ENCODE results near the gene PFDN2. TPM values are rescaled to one million over a fixed set of nuclear protein-coding genes. Genes with fewer than 3 reads are reported as not detected.

Gene PFDN2
- 34.1 and 71.0 TPM in 2 replicates for total RNA-seq (2014; rRNA removed; shearing (Covaris generic); ENCODE audit: low replicate concordance)

GRCh38 chr1:161117759-161118581 lies at the start of gene PFDN2, which contains the start of gene NIT1:
TSS of gene PFDN2 (minus strand) at chr1:161118037. CDS start at chr1:161118026, 11 bp downstream.
TSS of gene NIT1 (plus strand) at chr1:161118105. CDS start at chr1:161118177, 72 bp downstream.
- no peaks in the 10 kb centered on the region for H3K9me2 ChIP-seq (replicated peaks; ENCODE audit: insufficient read depth, low read length)
- H3K9me3 ChIP-seq (ENCODE audit: low read length) = no peaks in the 10 kb centered on the region
- no peaks in the 10 kb centered on the region for H3K27me3 ChIP-seq (ENCODE audit: low read length)
- peaks cover 64% of the 10 kb centered on the region for H3K4me1 ChIP-seq (ENCODE audit: low read length)
- H3K27ac ChIP-seq (ENCODE audit: low read length) = peak within 1 kb of the TSS; percentile 67
- H3K9ac ChIP-seq (ENCODE audit: low read length) = peak within 1 kb of the TSS; percentile 97
- H3K4me3 ChIP-seq (ENCODE audit: low read length) = peak within 1 kb of the TSS; percentile 98
- H3K4me2 ChIP-seq (ENCODE audit: low read depth, low read length, poor library complexity, severe bottlenecking) = peak within 1 kb of the TSS; percentile 81
- H3K36me3 ChIP-seq (ENCODE audit: insufficient read depth, low read length) = peaks cover 32% of the 10 kb centered on the region; the same call in 1 of the 2 replicates
- DNase-seq = peak; percentile 95
- H2AFZ ChIP-seq (ENCODE audit: low read length) = peak within 1 kb of the TSS; percentile 70
- H4K20me1 ChIP-seq (ENCODE audit: insufficient read depth, low read depth, low read length) = peaks cover 8% of the 10 kb centered on the region; the same call in 1 of the 2 replicates
- peaks cover 73% of the 10 kb centered on the region for H3K79me2 ChIP-seq (ENCODE audit: low read length)

- no peaks in the 10 kb centered on the region for H3K27me3 ChIP-seq (ENCODE audit: low read length)
- H3K79me2 ChIP-seq (ENCODE audit: low read length) = peaks cover 11% of the 10 kb centered on the region
- no peaks in the 10 kb centered on the region for H3K9me3 ChIP-seq (ENCODE audit: low read length)
- peaks cover 15% of the 10 kb centered on the region for H3K36me3 ChIP-seq (ENCODE audit: insufficient read depth, low read length)
- peak overlapping the region; percentile 88 for H3K4me3 ChIP-seq (ENCODE audit: low read length)
- peak overlapping the region; percentile 83 for H3K4me2 ChIP-seq (ENCODE audit: low read depth, low read length, poor library complexity, severe bottlenecking)
- H2AFZ ChIP-seq (ENCODE audit: low read length) = peak overlapping the region; percentile 41; the same call in 1 of the 2 replicates
- H3K27ac ChIP-seq (ENCODE audit: low read length) = peak overlapping the region; percentile 64
- peak overlapping the region; percentile 75 for H3K9ac ChIP-seq (ENCODE audit: low read length)
- DNase-seq = peak; percentile 65
- no peaks in the 10 kb centered on the region for H4K20me1 ChIP-seq (ENCODE audit: insufficient read depth, low read depth, low read length)
- H3K9me2 ChIP-seq (replicated peaks; ENCODE audit: insufficient read depth, low read length) = no peaks in the 10 kb centered on the region
- peaks cover 40% of the 10 kb centered on the region for H3K4me1 ChIP-seq (ENCODE audit: low read length)
Measured at GRCh38 chr1:161166669-161167548, 49.1 kb upstream of the PFDN2 start.

- Histone ChIP-seq H4K20me1 (ENCODE audit: insufficient read depth, low read depth, low read length) (no peaks in the 10 kb centered on the region), H3K9me2 (replicated peaks; ENCODE audit: insufficient read depth, low read length) (no peaks in the 10 kb centered on the region), H2AFZ (ENCODE audit: low read length) (peak within 1 kb of the TSS; percentile 41; the same call in 1 of the 2 replicates), H3K27me3 (ENCODE audit: low read length) (no peaks in the 10 kb centered on the region), H3K9me3 (ENCODE audit: low read length) (no peaks in the 10 kb centered on the region), H3K4me3 (ENCODE audit: low read length) (peak within 1 kb of the TSS; percentile 88), H3K27ac (ENCODE audit: low read length) (peak within 1 kb of the TSS; percentile 86), H3K4me2 (ENCODE audit: low read depth, low read length, poor library complexity, severe bottlenecking) (peak within 1 kb of the TSS; percentile 83), H3K79me2 (ENCODE audit: low read length) (peaks cover 14% of the 10 kb centered on the region), H3K36me3 (ENCODE audit: insufficient read depth, low read length) (peaks cover 6% of the 10 kb centered on the region; the same call in 1 of the 2 replicates), H3K9ac (ENCODE audit: low read length) (peak within 1 kb of the TSS; percentile 75), H3K4me1 (ENCODE audit: low read length) (peaks cover 49% of the 10 kb centered on the region)
- DNase-seq = peak; percentile 99
Measured at GRCh38 chr1:161165742-161166668, 48.2 kb upstream of the PFDN2 start, which contains the start of gene PPOX. TSS of gene PPOX (plus strand) at chr1:161166426. CDS start at chr1:161166848, 422 bp downstream.

GRCh38 chr1:161164901-161165610 lies 47.2 kb upstream of the PFDN2 start:
- H3K27me3 ChIP-seq (ENCODE audit: low read length) = no peaks in the 10 kb centered on the region
- H3K4me2 ChIP-seq (ENCODE audit: low read depth, low read length, poor library complexity, severe bottlenecking) = peak overlapping the region; percentile 83
- no peak overlapping the region for H2AFZ ChIP-seq (ENCODE audit: low read length)
- H3K4me1 ChIP-seq (ENCODE audit: low read length) = peaks cover 58% of the 10 kb centered on the region
- no peaks in the 10 kb centered on the region for H3K9me2 ChIP-seq (replicated peaks; ENCODE audit: insufficient read depth, low read length)
- peaks cover 4% of the 10 kb centered on the region; the same call in 1 of the 2 replicates for H3K36me3 ChIP-seq (ENCODE audit: insufficient read depth, low read length)
- peak overlapping the region; percentile 86 for H3K27ac ChIP-seq (ENCODE audit: low read length)
- H3K9me3 ChIP-seq (ENCODE audit: low read length) = no peaks in the 10 kb centered on the region
- H3K79me2 ChIP-seq (ENCODE audit: low read length) = peaks cover 24% of the 10 kb centered on the region
- peak overlapping the region; percentile 88 for H3K4me3 ChIP-seq (ENCODE audit: low read length)
- peak overlapping the region; percentile 75 for H3K9ac ChIP-seq (ENCODE audit: low read length)
- no peaks in the 10 kb centered on the region for H4K20me1 ChIP-seq (ENCODE audit: insufficient read depth, low read depth, low read length)
- no peak for DNase-seq

GRCh38 chr1:161163793-161164192 lies 46.0 kb upstream of the PFDN2 start:
- Histone ChIP-seq H3K36me3 (ENCODE audit: insufficient read depth, low read length) (no peaks in the 10 kb centered on the region), H3K79me2 (ENCODE audit: low read length) (peaks cover 30% of the 10 kb centered on the region), H3K4me2 (ENCODE audit: low read depth, low read length, poor library complexity, severe bottlenecking) (no peak overlapping the region), H3K9ac (ENCODE audit: low read length) (no peak overlapping the region), H2AFZ (ENCODE audit: low read length) (no peak overlapping the region), H3K4me1 (ENCODE audit: low read length) (peaks cover 65% of the 10 kb centered on the region), H3K27ac (ENCODE audit: low read length) (no peak overlapping the region), H3K9me2 (replicated peaks; ENCODE audit: insufficient read depth, low read length) (no peaks in the 10 kb centered on the region), H3K9me3 (ENCODE audit: low read length) (no peaks in the 10 kb centered on the region), H3K27me3 (ENCODE audit: low read length) (no peaks in the 10 kb centered on the region), H4K20me1 (ENCODE audit: insufficient read depth, low read depth, low read length) (no peaks in the 10 kb centered on the region), H3K4me3 (ENCODE audit: low read length) (no peak overlapping the region)
- no peak for DNase-seq

GRCh38 chr1:161162806-161163205 lies 45.0 kb upstream of the PFDN2 start:
- no peaks in the 10 kb centered on the region for H3K9me2 ChIP-seq (replicated peaks; ENCODE audit: insufficient read depth, low read length)
- H3K27ac ChIP-seq (ENCODE audit: low read length) = no peak overlapping the region
- DNase-seq = no peak
- H3K4me3 ChIP-seq (ENCODE audit: low read length) = no peak overlapping the region
- H4K20me1 ChIP-seq (ENCODE audit: insufficient read depth, low read depth, low read length) = no peaks in the 10 kb centered on the region
- H3K79me2 ChIP-seq (ENCODE audit: low read length) = peaks cover 25% of the 10 kb centered on the region
- H3K9ac ChIP-seq (ENCODE audit: low read length) = no peak overlapping the region
- H3K27me3 ChIP-seq (ENCODE audit: low read length) = no peaks in the 10 kb centered on the region
- H3K36me3 ChIP-seq (ENCODE audit: insufficient read depth, low read length) = no peaks in the 10 kb centered on the region
- H2AFZ ChIP-seq (ENCODE audit: low read length) = no peak overlapping the region
- no peaks in the 10 kb centered on the region for H3K9me3 ChIP-seq (ENCODE audit: low read length)
- peaks cover 68% of the 10 kb centered on the region for H3K4me1 ChIP-seq (ENCODE audit: low read length)
- no peak overlapping the region for H3K4me2 ChIP-seq (ENCODE audit: low read depth, low read length, poor library complexity, severe bottlenecking)

- no peaks in the 10 kb centered on the region for H3K27me3 ChIP-seq (ENCODE audit: low read length)
- H3K9ac ChIP-seq (ENCODE audit: low read length) = peak overlapping the region; percentile 6; the same call in 1 of the 2 replicates
- peak overlapping the region; percentile 17 for H3K4me2 ChIP-seq (ENCODE audit: low read depth, low read length, poor library complexity, severe bottlenecking)
- no peak overlapping the region for H2AFZ ChIP-seq (ENCODE audit: low read length)
- H3K79me2 ChIP-seq (ENCODE audit: low read length) = peaks cover 22% of the 10 kb centered on the region
- H3K4me3 ChIP-seq (ENCODE audit: low read length) = no peak overlapping the region
- peaks cover 61% of the 10 kb centered on the region for H3K4me1 ChIP-seq (ENCODE audit: low read length)
- H4K20me1 ChIP-seq (ENCODE audit: insufficient read depth, low read depth, low read length) = no peaks in the 10 kb centered on the region
- H3K9me2 ChIP-seq (replicated peaks; ENCODE audit: insufficient read depth, low read length) = no peaks in the 10 kb centered on the region
- 0 out of 2 replicates have a peak, but pooled peaks cover under 1% of the 10 kb centered on the region for H3K36me3 ChIP-seq (ENCODE audit: insufficient read depth, low read length)
- no peaks in the 10 kb centered on the region for H3K9me3 ChIP-seq (ENCODE audit: low read length)
- no peak for DNase-seq
- no peak overlapping the region for H3K27ac ChIP-seq (ENCODE audit: low read length)
Measured at GRCh38 chr1:161162052-161162451, 44.2 kb upstream of the PFDN2 start.
